ENCODE measurements around the gene NHERF2. TPM values are rescaled to one million over a fixed set of nuclear protein-coding genes. Genes with fewer than 3 reads are reported as not detected.

NHERF2 gene
- total RNA-seq, 1 donor from 2014 or later: 343 TPM

DNA sequence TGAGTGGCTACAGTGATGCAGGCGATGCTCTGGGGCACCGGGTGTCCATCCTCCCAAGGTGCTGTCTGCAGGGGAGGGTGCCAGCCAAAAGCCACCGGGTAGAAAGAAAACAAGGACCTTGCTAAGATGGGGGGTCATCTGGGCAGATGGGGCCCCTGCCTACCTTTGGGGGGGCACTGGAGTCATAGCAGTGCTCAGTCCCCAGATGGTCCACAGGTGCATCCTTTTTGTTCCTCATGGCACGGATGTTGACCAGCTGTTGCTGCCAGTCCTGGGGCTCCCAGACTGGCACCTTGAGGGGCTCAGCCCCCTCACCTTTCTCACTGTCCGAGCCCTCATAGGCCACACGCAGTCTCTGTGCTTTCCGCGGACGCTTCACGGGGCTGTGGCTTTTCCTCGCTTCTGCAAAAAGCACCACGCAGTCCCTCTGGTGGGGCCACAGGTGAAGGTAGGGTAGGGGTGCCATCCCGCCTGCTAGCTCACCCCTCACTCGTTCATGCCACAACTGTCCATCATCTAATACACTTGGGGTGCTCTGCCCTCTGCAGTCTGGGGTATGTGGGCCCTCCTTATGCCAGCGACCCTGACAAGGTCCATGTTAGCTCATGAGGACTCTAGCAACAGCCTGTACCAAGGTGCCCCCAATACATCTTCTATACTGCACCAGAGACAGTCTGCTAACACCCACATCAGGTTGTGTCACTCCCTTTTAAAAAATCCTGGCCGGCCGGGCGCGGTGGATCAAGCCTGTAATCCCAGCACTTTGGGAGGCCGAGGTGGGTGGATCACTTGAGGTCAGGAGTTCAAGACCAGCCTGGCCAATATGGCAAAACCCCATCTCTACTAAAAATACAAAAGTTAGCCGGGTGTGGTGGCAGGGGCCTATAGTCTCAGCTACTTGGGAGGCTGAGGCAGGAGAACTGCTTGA, 19.5 kb downstream of the NHERF2 start:
- Histone ChIP-seq H3K4me1 (peaks cover 71% of the 10 kb centered on the region), H3K36me3 (peaks cover 13% of the 10 kb centered on the region), H3K27me3 (ENCODE audit: low read depth) (no peaks in the 10 kb centered on the region), H3K27ac (peak overlapping the region; percentile 82), H3K9me3 (no peaks in the 10 kb centered on the region), H3K4me3 (peak overlapping the region; percentile 96)
- DNase-seq (no peak), ATAC-seq (no peak)
- TF ChIP-seq, protein P1, sequence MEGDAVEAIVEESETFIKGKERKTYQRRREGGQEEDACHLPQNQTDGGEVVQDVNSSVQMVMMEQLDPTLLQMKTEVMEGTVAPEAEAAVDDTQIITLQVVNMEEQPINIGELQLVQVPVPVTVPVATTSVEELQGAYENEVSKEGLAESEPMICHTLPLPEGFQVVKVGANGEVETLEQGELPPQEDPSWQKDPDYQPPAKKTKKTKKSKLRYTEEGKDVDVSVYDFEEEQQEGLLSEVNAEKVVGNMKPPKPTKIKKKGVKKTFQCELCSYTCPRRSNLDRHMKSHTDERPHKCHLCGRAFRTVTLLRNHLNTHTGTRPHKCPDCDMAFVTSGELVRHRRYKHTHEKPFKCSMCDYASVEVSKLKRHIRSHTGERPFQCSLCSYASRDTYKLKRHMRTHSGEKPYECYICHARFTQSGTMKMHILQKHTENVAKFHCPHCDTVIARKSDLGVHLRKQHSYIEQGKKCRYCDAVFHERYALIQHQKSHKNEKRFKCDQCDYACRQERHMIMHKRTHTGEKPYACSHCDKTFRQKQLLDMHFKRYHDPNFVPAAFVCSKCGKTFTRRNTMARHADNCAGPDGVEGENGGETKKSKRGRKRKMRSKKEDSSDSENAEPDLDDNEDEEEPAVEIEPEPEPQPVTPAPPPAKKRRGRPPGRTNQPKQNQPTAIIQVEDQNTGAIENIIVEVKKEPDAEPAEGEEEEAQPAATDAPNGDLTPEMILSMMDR (IDR thresholded peaks at IDR 0.05): no peak
- intact Hi-C loops (cut with DNase I): no loop called here

DNA sequence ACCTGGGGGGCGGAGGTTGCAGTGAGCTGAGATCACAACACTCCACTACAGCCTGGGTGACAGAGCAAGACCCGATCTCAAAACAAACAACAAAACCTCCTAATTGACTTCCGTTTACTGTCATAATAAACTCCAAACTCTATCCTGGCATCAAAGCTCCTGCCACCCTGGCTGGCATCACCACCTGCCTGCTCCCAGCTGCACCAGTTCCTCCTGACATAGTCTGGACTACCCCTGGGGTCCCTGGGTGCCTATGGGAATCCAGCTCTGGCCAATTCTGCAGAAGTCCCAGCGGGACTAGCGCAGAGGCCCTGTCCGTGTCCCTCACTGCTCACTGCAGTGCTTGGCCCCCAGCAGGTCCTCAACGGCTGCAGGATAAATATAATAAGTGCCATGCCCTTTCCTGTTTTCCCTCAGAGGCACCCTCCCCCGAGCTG, 20.2 kb downstream of the NHERF2 start:
- peaks cover 19% of the 10 kb centered on the region for H3K36me3 ChIP-seq
- ATAC-seq: no peak
- no peak for DNase-seq
- TF ChIP-seq, protein P1 (IDR thresholded peaks at IDR 0.05): no peak
- no peaks in the 10 kb centered on the region for H3K27me3 ChIP-seq (ENCODE audit: low read depth)
- H3K27ac ChIP-seq: peak overlapping the region; percentile 82
- H3K4me3 ChIP-seq: peak overlapping the region; percentile 96
- intact Hi-C loops (cut with DNase I): no loop called here
- H3K4me1 ChIP-seq: peaks cover 64% of the 10 kb centered on the region
- H3K9me3 ChIP-seq: no peaks in the 10 kb centered on the region

DNA sequence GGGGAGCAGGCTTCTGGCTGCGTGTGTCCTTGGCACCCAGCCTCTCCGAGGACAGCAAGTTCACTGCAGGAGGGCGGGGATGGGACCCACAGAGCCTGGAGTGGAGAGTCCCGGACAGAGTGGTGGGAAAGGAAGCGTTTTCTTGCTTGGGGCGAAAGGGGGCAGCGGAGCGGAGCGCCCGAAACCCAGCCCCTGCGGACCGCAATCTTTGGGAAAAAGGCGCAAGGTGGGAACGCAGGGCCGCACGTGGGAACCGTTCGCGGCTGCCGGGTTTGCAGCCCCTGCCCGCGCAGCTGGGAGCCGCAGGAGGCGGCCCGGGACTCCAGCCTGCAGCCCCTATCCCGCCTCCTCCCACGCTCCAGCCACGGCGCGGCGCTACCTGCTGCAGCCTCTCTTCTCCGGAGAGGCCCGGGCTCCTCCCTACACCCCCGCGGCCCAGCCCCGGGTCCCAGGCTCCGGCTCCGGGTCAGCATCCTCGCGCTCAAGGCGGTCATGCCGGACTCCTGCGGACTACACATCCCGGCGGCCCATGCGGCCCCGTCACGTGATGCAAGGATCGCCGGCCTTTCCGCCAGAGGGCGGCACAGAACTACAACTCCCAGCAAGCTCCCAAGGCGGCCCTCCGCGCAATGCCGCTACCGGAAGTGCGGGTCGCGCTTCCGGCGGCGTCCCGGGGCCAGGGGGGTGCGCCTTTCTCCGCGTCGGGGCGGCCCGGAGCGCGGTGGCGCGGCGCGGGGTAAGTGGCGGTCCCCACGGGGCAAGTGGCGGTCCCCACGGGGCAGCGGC, 20.8 kb downstream of the NHERF2 start, which contains the start of the genes NTHL1 and TSC2:
NTHL1 (minus strand) TSS at position 505 of the 786 bp plus-strand sequence; CDS start at position 494, 11 bp downstream.
TSC2 (plus strand) TSS at position 656 of the 786 bp plus-strand sequence. CDS start 631 bp downstream, outside the sequence.
- DNase-seq: peak; percentile 98
- Histone ChIP-seq H3K27ac (peak within 1 kb of the TSS; percentile 82), H3K9me3 (no peaks in the 10 kb centered on the region), H3K4me3 (peak within 1 kb of the TSS; percentile 96), H3K4me1 (peaks cover 58% of the 10 kb centered on the region), H3K36me3 (peaks cover 26% of the 10 kb centered on the region), H3K27me3 (ENCODE audit: low read depth) (no peaks in the 10 kb centered on the region)
- ATAC-seq: peak; percentile 95 to 96
- intact Hi-C loops (cut with DNase I): no loop called here
- TF ChIP-seq, protein P1 (IDR thresholded peaks at IDR 0.05): peak; percentile 47

DNA sequence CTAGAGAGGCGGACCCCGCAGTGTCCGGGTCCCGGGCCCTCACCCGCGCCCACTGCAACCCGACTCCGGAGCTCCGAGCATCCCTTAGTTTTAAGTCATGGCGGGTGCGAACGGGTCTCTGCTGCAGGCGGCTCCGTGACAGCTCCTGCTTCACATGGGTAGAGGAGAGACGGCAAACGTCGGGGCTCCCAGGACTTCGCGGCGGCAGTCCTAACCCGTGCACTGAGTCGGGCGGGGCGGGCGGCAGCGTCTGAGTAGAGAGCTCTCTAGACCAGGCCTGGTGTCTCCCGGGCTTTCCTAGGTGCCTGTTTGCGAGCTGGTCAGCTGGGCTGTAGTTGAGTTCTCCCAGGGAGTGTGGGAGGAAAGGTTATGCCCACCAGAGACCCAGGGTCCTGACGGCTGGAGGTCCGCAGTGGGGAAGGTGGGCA, 21.4 kb downstream of the NHERF2 start:
- intact Hi-C loops (cut with DNase I): no loop called here
- H3K27ac ChIP-seq: peak overlapping the region; percentile 82
- TF ChIP-seq, protein P1 (IDR thresholded peaks at IDR 0.05): no peak
- no peaks in the 10 kb centered on the region for H3K27me3 ChIP-seq (ENCODE audit: low read depth)
- H3K4me3 ChIP-seq: peak overlapping the region; percentile 96
- ATAC-seq: peak in 1 of 2 donors; percentile 13
- H3K4me1 ChIP-seq: peaks cover 54% of the 10 kb centered on the region
- DNase-seq: no peak
- no peaks in the 10 kb centered on the region for H3K9me3 ChIP-seq
- peaks cover 32% of the 10 kb centered on the region for H3K36me3 ChIP-seq

DNA sequence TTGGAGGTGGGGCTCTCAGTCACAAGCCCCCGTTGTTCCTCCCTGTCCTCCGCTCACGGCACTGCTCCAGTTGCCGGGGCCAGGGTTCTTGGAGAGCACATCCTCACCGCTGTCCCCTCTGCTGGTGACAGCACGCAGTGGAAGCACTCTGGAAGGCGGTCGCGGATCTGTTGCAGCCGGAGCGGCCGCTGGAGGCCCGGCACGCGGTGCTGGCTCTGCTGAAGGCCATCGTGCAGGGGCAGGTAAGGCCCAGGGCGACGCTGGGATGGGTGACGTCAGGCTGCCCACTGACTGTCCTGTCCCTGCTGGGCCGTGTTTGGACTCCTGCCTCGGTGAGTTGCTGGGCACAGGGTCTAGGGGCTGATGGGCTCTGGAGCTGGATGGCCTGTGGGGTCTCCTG, 26.5 kb downstream of the NHERF2 start:
- Histone ChIP-seq H3K27me3 (ENCODE audit: low read depth) (no peaks in the 10 kb centered on the region), H3K4me3 (no peak overlapping the region), H3K9me3 (no peaks in the 10 kb centered on the region), H3K27ac (no peak overlapping the region), H3K36me3 (peaks cover 76% of the 10 kb centered on the region), H3K4me1 (peaks cover 11% of the 10 kb centered on the region)
- ATAC-seq: no peak
- TF ChIP-seq, protein P1 (IDR thresholded peaks at IDR 0.05): no peak
- no peak for DNase-seq
- intact Hi-C loops (cut with DNase I): no loop called here

All from lower lobe of right lung (tissue), 2 donors.